SK-N-SH (cell line): ENCODE data around the gene ZNF17. TPM values are rescaled to one million over a fixed set of nuclear protein-coding genes. Genes with fewer than 3 reads are reported as not detected.
"Not testable (repeated sequence)": the region's sequence is repeated elsewhere in the genome, so short reads cannot be mapped to it uniquely, and the experiment has no call there.

Experiments used
- CTCF ChIA-PET: fragments of 300-600, 350-600 bp; formaldehyde crosslinking; extraction: SDS; loops from one replicate; lab custom pipeline; 2021; lab: Yijun Ruan, JAX
- POLR2A ChIA-PET: fragments of 350-600 bp; sonication (Branson Sonifier 250); formaldehyde crosslinking; extraction: SDS; loops from one replicate; lab custom pipeline; 2020; ENCODE audit warnings: antibody characterized with exemption, inconsistent platforms; lab: Yijun Ruan, JAX
- DNase-seq: peaks from one replicate; pipeline ENCODE4 v3.0.0; 2012
- H2AFZ ChIP-seq: fragments of 200-600 bp; sonication (generic); 2 replicates; pipeline ENCODE4 v1.8.1; 2016; ENCODE audit warnings: antibody characterized with exemption, mild to moderate bottlenecking, low read depth
- H3F3A ChIP-seq: fragments of 200-600 bp; sonication (generic); replicated peaks from 2 replicates; pipeline ENCODE3; 2016; ENCODE audit warnings: antibody characterized with exemption, mild to moderate bottlenecking; ENCODE audit not compliant: insufficient read depth
- H3K27ac ChIP-seq, 2 experiments: fragments of 200-500 bp in 1 of 2; fragments of 200-600 bp in 1 of 2; sonication (Bioruptor generic) in 1 of 2; sonication (generic), shearing (Covaris generic) in 1 of 2; 2 replicates each; pipeline versions ENCODE4 v1.5.1 to v1.6.1; 2014 to 2016; ENCODE audit warnings: low read depth in 2 of 2, inconsistent platforms in 1 of 2, low read length in 1 of 2, mild to moderate bottlenecking in 1 of 2, mixed read lengths in 1 of 2
- H3K27me3 ChIP-seq: fragments of 200-600 bp; sonication (generic), shearing (Covaris generic); 2 replicates; pipeline ENCODE4 v1.6.1; 2016; ENCODE audit warnings: mixed run types; ENCODE audit not compliant: insufficient read depth
- H3K36me3 ChIP-seq, 2 experiments: fragments of 200-500 bp in 1 of 2; fragments of 200-600 bp in 1 of 2; sonication (Bioruptor generic) in 1 of 2; sonication (generic) in 1 of 2; replicated peaks in 1 of 2; 2 replicates each; pipeline versions ENCODE3 to v1.5.1; 2014 to 2016; ENCODE audit warnings: low read length in 1 of 2, mild to moderate bottlenecking in 1 of 2; ENCODE audit not compliant: insufficient read depth in 2 of 2, control insufficient read depth in 1 of 2
- H3K4me1 ChIP-seq, 2 experiments: fragments of 200-500 bp in 1 of 2; fragments of 200-600 bp in 1 of 2; sonication (Bioruptor generic) in 1 of 2; sonication (generic), shearing (Covaris generic) in 1 of 2; 2 replicates each; pipeline versions ENCODE4 v1.5.1 to v1.6.1; 2014 to 2016; ENCODE audit warnings: low read depth in 1 of 2, low read length in 1 of 2, mixed run types in 1 of 2; ENCODE audit not compliant: insufficient read depth in 2 of 2, control insufficient read depth in 1 of 2
- H3K4me2 ChIP-seq: fragments of 200-600 bp; sonication (generic), shearing (Covaris generic); 2 replicates; pipeline ENCODE4 v1.6.1; 2017; ENCODE audit warnings: mixed run types
- H3K4me3 ChIP-seq, 2 experiments: fragments of 200-500 bp in 1 of 2; fragments of 200-600 bp in 1 of 2; sonication (Bioruptor generic) in 1 of 2; sonication (generic), shearing (Covaris generic) in 1 of 2; 2 replicates each; pipeline versions ENCODE4 v1.5.1 to v1.8.1; 2014 to 2016; ENCODE audit warnings: low read depth in 2 of 2, inconsistent platforms in 1 of 2, low read length in 1 of 2, mild to moderate bottlenecking in 1 of 2, mixed read lengths in 1 of 2, moderate library complexity in 1 of 2
- H3K79me2 ChIP-seq: fragments of 200-600 bp; sonication (generic); 2 replicates; pipeline ENCODE4 v1.8.1; 2017; ENCODE audit warnings: mild to moderate bottlenecking; ENCODE audit not compliant: insufficient read depth
- H3K9ac ChIP-seq: fragments of 200-600 bp; sonication (generic); 2 replicates; pipeline ENCODE4 v1.6.1; 2017; ENCODE audit warnings: mixed run types
- H3K9me2 ChIP-seq: fragments of 200-600 bp; sonication (generic); 2 replicates; pipeline ENCODE4 v1.6.1; 2017; ENCODE audit warnings: mixed run types
- H3K9me3 ChIP-seq: fragments of 200-600 bp; sonication (generic); 2 replicates; pipeline ENCODE4 v1.6.1; 2017; ENCODE audit warnings: mixed run types, mild to moderate bottlenecking, moderate library complexity
- H4K20me1 ChIP-seq: fragments of 200-600 bp; sonication (generic); 2 replicates; pipeline ENCODE4 v1.6.1; 2017; ENCODE audit warnings: mild to moderate bottlenecking, mixed run types; ENCODE audit not compliant: insufficient read depth
- CHD2 ChIP-seq: fragments of 150-350 bp; IDR thresholded peaks from 2 replicates; pipeline ENCODE4 v1.6.1; 2018; ENCODE audit warnings: low read length; ENCODE audit not compliant: partially characterized antibody
- CTCF ChIP-seq: fragments of 200-600 bp; sonication (generic); IDR thresholded peaks from 2 replicates; pipeline ENCODE4 v1.6.1; 2017; ENCODE audit warnings: antibody characterized with exemption, mild to moderate bottlenecking, moderate library complexity
- ELF1 ChIP-seq: IDR thresholded peaks from 2 replicates; pipeline ENCODE4 v1.4.0; 2012
- FOXM1 ChIP-seq: IDR thresholded peaks from 2 replicates; pipeline ENCODE4 v1.4.0; 2012; ENCODE audit warnings: low read depth, mild to moderate bottlenecking
- GATA2 ChIP-seq: sonication (generic); formaldehyde crosslinking; IDR thresholded peaks from 2 replicates; pipeline ENCODE4 v1.5.0; 2020; ENCODE audit warnings: mild to moderate bottlenecking, missing genetic modification reagents
- IRF3 ChIP-seq: fragments of 150-350 bp; IDR thresholded peaks from 2 replicates; pipeline ENCODE4 v1.6.1; 2016; ENCODE audit warnings: mild to moderate bottlenecking, low read depth, low read length
- JUND ChIP-seq: IDR thresholded peaks from 2 replicates; pipeline ENCODE4 v1.4.0; 2012
- MXI1 ChIP-seq: IDR thresholded peaks from 2 replicates; pipeline ENCODE4 v1.6.1; 2012; ENCODE audit warnings: mild to moderate bottlenecking, low read depth, low read length, improper control_type of control experiment
- NFIC ChIP-seq: IDR thresholded peaks from 2 replicates; pipeline ENCODE4 v1.4.0; 2012; ENCODE audit warnings: borderline replicate concordance
- NRF1 ChIP-seq: IDR thresholded peaks from 2 replicates; pipeline ENCODE4 v1.6.1; 2012; ENCODE audit warnings: low read depth, mild to moderate bottlenecking, low read length
- RAD21 ChIP-seq: IDR thresholded peaks from 2 replicates; pipeline ENCODE4 v1.6.1; 2012; ENCODE audit warnings: mild to moderate bottlenecking, low read length
- RCOR1 ChIP-seq: fragments of 150-350 bp; IDR thresholded peaks from 2 replicates; pipeline ENCODE4 v1.6.1; 2017; ENCODE audit warnings: antibody characterized with exemption, low read length
- RFX5 ChIP-seq: IDR thresholded peaks from 2 replicates; pipeline ENCODE4 v1.6.1; 2012; ENCODE audit warnings: mild to moderate bottlenecking, improper control_type of control experiment, low read length
- SIN3A ChIP-seq: IDR thresholded peaks from 2 replicates; pipeline ENCODE4 v1.6.1; 2012; ENCODE audit warnings: low read depth, mild to moderate bottlenecking, low read length, moderate library complexity, borderline replicate concordance
- TCF12 ChIP-seq: IDR thresholded peaks from 2 replicates; pipeline ENCODE4 v1.4.0; 2012
- TEAD4 ChIP-seq: IDR thresholded peaks from 2 replicates; pipeline ENCODE4 v1.4.0; 2012; ENCODE audit warnings: mild to moderate bottlenecking, borderline replicate concordance; ENCODE audit not compliant: insufficient read depth
- USF2 ChIP-seq: fragments of 150-350 bp; IDR thresholded peaks from 2 replicates; pipeline ENCODE4 v1.6.1; 2017; ENCODE audit warnings: antibody characterized with exemption, low read length, low read depth, borderline replicate concordance
- YY1 ChIP-seq: IDR thresholded peaks from 2 replicates; pipeline ENCODE4 v1.4.0; 2012; ENCODE audit warnings: low read depth, mild to moderate bottlenecking
- WGBS: methylation state at CpG from one replicate; pipeline ENCODE4 v1.1.6; 2017; ENCODE audit warnings: low lambda C conversion rate; 5-methylcytosine and 5-hydroxymethylcytosine counted together
- polyA plus RNA-seq, 3 experiments: library from polyadenylated mRNA; depleted of rRNA; stranded (reverse); fragments of >200 nt; gene quantifications; 2 replicates each; pipeline ENCODE4 v1.2.3, GENCODE V29; 2012
- TF ChIP-seq, protein P1 (sequence below): IDR thresholded peaks from 2 replicates; pipeline ENCODE4 v1.4.0; 2012; ENCODE audit warnings: low read depth, borderline replicate concordance

Gene ZNF17
- polyA plus RNA-seq, 1 of the 3 experiments (the other 2 are of a cell fraction) = 3.9 TPM

GRCh38 chr19:57366776-57367175, 44.2 kb upstream of the ZNF17 start:
- Histone ChIP-seq H3K4me2 (no peak overlapping the region), H3K9me3 (no peaks in the 10 kb centered on the region)
- TF ChIP-seq JUND = no peak
- TF ChIP-seq ELF1 = no peak
- no peak for TF ChIP-seq TEAD4
- TF ChIP-seq CHD2 = no peak
- TF ChIP-seq IRF3 = no peak
- no peak for TF ChIP-seq RAD21
- TF ChIP-seq FOXM1 = no peak
- TF ChIP-seq, protein P1, sequence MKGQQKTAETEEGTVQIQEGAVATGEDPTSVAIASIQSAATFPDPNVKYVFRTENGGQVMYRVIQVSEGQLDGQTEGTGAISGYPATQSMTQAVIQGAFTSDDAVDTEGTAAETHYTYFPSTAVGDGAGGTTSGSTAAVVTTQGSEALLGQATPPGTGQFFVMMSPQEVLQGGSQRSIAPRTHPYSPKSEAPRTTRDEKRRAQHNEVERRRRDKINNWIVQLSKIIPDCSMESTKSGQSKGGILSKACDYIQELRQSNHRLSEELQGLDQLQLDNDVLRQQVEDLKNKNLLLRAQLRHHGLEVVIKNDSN = no peak
- no peak for TF ChIP-seq MXI1
- TF ChIP-seq SIN3A = no peak
- TF ChIP-seq RCOR1 = no peak
- TF ChIP-seq NFIC = no peak
- no peak for TF ChIP-seq TCF12
- TF ChIP-seq RFX5 = no peak
- TF ChIP-seq, all 33 proteins: peak for 0
- Histone ChIP-seq H2AFZ (no peak overlapping the region), H3K9ac (no peak overlapping the region), H3F3A (peaks cover 6% of the 10 kb centered on the region), H3K27me3 (no peaks in the 10 kb centered on the region), H3K9me2 (no peaks in the 10 kb centered on the region), H3K4me3 (no peak overlapping the region), H3K27ac (no peak overlapping the region), H3K4me1 (peaks cover 0 to 6% of the 10 kb centered on the region in 2 experiments; a peak in 2 of 4 replicates), H3K79me2 (peaks cover 34% of the 10 kb centered on the region), H3K36me3 (peaks cover 2 to 11% of the 10 kb centered on the region in 2 experiments), H4K20me1 (no peaks in the 10 kb centered on the region)
- POLR2A ChIA-PET = no interaction called here
- CTCF ChIA-PET = no interaction called here
- no peak for DNase-seq
- WGBS = 92% methylated on average over 2 of the region's 2 CpGs

GRCh38 chr19:57374179-57374578, 36.8 kb upstream of the ZNF17 start:
- Histone ChIP-seq H3K27ac (no peak overlapping the region), H2AFZ (no peak overlapping the region), H3F3A (no peaks in the 10 kb centered on the region), H3K4me2 (no peak overlapping the region), H3K4me3 (no peak overlapping the region), H3K27me3 (no peaks in the 10 kb centered on the region), H3K9me2 (no peaks in the 10 kb centered on the region), H4K20me1 (no peaks in the 10 kb centered on the region), H3K36me3 (peaks cover 33 to 34% of the 10 kb centered on the region in 2 experiments), H3K9ac (no peak overlapping the region), H3K9me3 (no peaks in the 10 kb centered on the region; the same call in 1 of the 2 replicates), H3K4me1 (no peaks in the 10 kb centered on the region), H3K79me2 (no peaks in the 10 kb centered on the region)
- ChIA-PET POLR2A (no interaction called here), CTCF (no interaction called here)
- WGBS = 77% methylated on average over 4 of the region's 6 CpGs
- no peak for DNase-seq
- no peak for TF ChIP-seq NRF1
- TF ChIP-seq JUND = no peak
- no peak for TF ChIP-seq TEAD4
- TF ChIP-seq, protein P1 = no peak
- TF ChIP-seq RAD21 = no peak
- TF ChIP-seq TCF12 = no peak
- TF ChIP-seq NFIC = no peak
- no peak for TF ChIP-seq CTCF
- no peak for TF ChIP-seq YY1
- no peak for TF ChIP-seq USF2
- TF ChIP-seq GATA2 (CRISPR knock-in tag) = no peak

DNA sequence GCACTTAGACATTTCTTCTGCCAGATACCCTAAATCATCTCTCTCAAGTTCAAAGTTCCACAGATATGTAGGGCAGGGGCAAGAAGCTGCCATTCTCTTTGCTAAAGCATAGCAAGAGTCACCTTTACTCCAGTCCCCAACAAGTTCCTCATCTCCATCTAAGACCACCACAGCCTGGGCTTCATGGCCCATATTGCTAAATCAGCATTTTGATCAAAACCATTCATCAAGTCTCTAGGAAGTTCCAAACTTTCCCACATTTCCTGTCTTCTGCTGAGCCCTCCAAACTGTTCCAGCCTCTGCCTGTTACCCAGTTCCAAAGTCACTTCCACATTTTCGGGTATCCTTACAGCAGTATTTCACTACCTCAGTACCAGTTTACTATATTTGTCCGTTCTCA, 36.3 kb upstream of the ZNF17 start:
- H3K4me1 ChIP-seq, H3F3A ChIP-seq, H3K4me3 ChIP-seq, H3K79me2 ChIP-seq, H3K9me2 ChIP-seq, H4K20me1 ChIP-seq, CTCF ChIA-PET, H3K9me3 ChIP-seq, H3K4me2 ChIP-seq, H3K27ac ChIP-seq, DNase-seq, H3K9ac ChIP-seq, H2AFZ ChIP-seq, H3K27me3 ChIP-seq, POLR2A ChIA-PET: not testable (repeated sequence)
- H3K36me3 ChIP-seq = peaks cover 33 to 34% of the 10 kb centered on the region in 2 experiments
- 85% methylated on average over 2 of the region's 2 CpGs for WGBS
